GM19463 (cell line): ENCODE measurements around the gene TMEM108.
A peak's percentile ranks its signal among the peaks of the same experiment; 100 is the strongest.

Experiments
- ATAC-seq: cut with Tn5 transposase; IDR thresholded peaks from one replicate; pipeline ENCODE4 v1.9.1; 2021; ENCODE audit warnings: mild to moderate bottlenecking, moderate library complexity; ENCODE audit not compliant: unreplicated experiment

Gene TMEM108

GRCh38 chr3:133113927-133114597 is 75.9 kb downstream of the TMEM108 start:
- no peak for ATAC-seq

- no peak for ATAC-seq
Observed at GRCh38 chr3:133115176-133115575, 77.0 kb downstream of the TMEM108 start.

- ATAC-seq = no peak
Observed at GRCh38 chr3:133117342-133117741, 79.2 kb downstream of the TMEM108 start.

- ATAC-seq = no peak
Observed at GRCh38 chr3:133119176-133119575, 81.0 kb downstream of the TMEM108 start.

GRCh38 chr3:133121450-133121849 is 83.3 kb downstream of the TMEM108 start:
- no peak for ATAC-seq

GRCh38 chr3:133123636-133124035 is 85.4 kb downstream of the TMEM108 start:
- no peak for ATAC-seq

DNA sequence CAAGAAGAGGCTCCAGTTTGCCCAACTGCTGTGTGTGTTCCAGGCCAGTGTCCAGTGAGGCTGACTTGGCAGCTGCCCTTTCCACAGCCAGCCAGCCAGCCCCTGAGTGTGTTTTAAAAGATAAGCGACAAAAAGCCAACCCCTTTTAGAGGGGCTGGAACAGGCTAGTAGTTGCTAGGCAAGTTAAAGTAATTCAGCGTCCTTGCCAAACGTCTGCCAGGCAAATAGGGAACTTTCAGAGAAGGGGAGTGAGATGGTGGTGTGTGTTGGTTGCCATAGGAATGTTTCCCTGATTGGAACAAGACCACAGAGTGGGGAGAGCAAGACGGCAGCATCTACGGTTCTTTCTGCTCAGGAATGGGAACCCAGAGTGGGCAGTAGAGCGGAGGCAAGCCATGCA is 86.3 kb downstream of the TMEM108 start:
- no peak for ATAC-seq

- no peak for ATAC-seq
Observed at GRCh38 chr3:133125171-133125570, 87.0 kb downstream of the TMEM108 start.

DNA sequence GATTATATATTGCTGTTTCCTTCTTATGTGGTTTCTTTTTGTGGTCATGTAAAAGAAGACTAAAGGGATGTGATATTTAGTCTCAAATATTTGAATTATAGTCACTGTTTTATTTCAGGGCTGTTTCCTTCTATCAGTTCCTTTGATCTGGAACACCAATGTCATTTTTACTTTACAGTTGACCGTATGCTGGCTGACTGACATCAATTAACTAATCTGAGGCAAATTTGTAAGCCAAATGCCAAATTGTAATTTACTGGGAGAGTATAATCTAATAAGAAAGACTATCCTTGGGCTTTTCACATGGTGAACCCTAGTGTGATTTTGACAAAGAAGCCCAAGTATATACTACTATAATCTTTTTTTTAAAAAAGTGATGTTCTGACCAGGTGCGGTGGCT is 87.6 kb downstream of the TMEM108 start:
- no peak for ATAC-seq

GRCh38 chr3:133127381-133127780 is 89.2 kb downstream of the TMEM108 start:
- no peak for ATAC-seq

DNA sequence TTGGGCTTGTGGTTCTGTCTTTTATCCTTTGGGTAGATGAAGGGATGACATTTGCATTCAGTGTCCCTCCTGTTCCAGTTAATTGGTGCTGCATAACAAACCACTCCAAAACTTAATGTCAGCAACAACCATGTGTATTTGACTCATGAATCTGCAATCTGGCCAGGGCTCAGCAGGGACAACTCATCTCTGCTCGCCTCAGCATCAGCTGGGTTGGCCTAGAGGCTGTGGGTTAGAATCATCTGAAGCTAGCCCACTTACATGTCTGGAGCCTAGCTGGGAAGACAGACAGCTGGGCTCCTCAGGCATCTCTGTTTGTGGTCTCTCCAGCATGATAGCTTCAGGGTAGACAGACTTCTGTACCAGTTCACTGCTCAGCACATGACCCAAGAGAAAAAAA is 92.0 kb downstream of the TMEM108 start:
- no peak for ATAC-seq

GRCh38 chr3:133135306-133135705 is 97.1 kb downstream of the TMEM108 start:
- ATAC-seq = no peak

GRCh38 chr3:133136114-133137041 is 98.2 kb downstream of the TMEM108 start:
- peak; percentile 75 for ATAC-seq

GRCh38 chr3:133137042-133137996 is 99.1 kb downstream of the TMEM108 start:
- no peak for ATAC-seq

DNA sequence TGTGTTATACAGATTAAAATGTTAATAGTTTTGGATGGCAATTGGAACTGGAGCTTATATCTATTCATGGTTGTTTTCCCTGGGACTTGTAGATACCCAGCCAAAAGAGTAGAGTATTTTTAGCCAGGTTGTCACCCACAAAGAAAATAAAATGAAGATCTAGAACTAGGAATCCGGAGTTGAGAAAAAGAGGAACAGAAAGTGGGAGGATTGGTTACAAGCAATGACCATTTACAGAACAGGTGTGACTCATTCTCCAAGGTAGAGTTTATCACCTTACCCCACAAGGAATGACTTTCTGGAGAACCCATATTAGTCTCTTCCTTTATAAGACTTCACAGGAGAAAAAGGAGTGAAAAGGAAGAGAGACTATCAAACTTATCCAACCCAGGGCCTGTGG is 99.8 kb downstream of the TMEM108 start:
- peak; percentile 73 for ATAC-seq

DNA sequence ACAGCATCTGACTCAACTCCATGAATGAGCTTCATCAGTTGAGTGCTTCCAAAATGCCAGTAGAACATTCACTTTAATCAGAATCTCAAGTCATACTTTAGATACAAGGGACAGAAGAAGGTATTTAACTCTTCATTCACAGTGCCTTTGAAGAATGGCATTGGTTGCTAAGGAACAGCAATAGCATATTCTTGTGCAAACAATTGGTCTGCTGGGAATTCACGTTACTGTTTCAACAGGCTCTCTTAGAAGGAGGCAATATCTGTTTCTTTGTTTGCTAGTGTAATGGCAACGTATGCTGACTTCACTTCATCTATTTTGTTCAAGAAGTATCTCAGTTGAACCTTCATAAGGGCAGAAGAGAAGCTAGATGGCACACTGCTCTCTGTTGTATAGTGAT is 113.9 kb downstream of the TMEM108 start:
- ATAC-seq = no peak

- ATAC-seq = no peak
Observed at GRCh38 chr3:133152681-133153220, 114.6 kb downstream of the TMEM108 start.

DNA sequence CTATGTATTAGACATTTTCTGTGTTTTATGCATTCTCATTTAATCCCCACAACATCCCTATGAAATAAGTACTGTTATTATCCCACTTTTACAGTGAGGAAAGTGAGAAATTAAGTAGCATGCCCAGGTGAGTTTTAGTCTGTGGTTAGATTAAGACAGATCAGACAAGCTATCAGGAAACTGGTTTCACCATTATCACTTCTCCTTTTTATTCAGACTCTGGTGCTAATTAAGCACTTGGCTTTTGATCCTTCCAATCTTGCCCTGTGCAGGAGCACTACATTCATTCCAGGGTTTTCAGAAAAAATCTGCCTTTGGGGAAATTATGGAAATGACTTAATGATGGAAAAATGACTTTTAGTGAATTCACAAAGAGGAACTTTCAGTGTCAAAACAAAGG is 115.2 kb downstream of the TMEM108 start:
- no peak for ATAC-seq

DNA sequence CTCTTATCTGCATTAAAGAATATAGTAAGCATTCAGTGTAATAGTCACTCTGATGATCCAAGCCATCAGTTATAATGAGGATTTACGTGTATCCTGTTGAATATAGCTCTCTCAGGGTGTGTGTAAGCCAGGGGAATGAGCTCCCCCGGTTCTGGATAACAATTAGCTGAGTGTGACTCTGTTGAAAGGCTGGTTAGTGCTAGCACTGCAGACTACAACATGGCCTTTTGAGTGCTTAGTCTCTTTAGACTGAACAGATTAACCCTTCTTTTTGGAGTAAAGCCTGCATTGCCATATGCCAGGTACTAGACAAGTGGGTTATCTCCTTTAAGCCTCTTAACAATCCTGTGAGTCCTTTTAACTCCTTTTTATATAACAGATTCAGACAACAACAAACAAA is 119.5 kb downstream of the TMEM108 start:
- no peak for ATAC-seq

DNA sequence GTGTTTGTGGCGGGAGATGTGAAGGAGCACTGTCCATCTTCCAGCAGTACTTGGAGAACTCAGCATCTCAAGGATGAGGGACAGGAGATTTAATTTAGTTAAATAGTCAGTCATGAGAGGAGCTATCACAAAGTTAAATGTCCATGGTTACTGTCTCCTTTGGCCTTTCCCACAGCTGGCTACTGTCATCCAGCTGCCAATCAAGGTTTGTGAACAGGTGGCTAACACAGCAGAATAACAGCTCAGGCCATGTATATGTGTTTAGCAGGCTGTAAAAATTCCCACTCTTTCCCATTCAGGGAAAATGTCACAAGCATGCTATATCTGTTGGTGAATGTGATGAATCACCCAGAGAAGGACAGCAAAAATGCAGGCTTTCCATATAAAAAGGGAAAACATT is 120.5 kb downstream of the TMEM108 start:
- ATAC-seq = no peak
